H1 (cell line): Measurements from ENCODE around the gene NCAM1. TPM values are rescaled to one million over a fixed set of nuclear protein-coding genes. Genes with fewer than 3 reads are reported as not detected.

Experiments used
- CTCF ChIA-PET: fragments of 300-600 bp; sonication (Branson Sonifier 250); formaldehyde crosslinking; loops from one replicate; lab custom pipeline; 2021; ENCODE audit not compliant: partially characterized antibody; lab: Charles Lee
- POLR2A ChIA-PET: fragments of 300-600 bp; sonication (Branson Sonifier 250); formaldehyde crosslinking; loops from one replicate; lab custom pipeline; 2021; ENCODE audit warnings: inconsistent platforms; ENCODE audit not compliant: partially characterized antibody; lab: Charles Lee
- DNase-seq, 2 experiments: peaks; one replicate each; pipeline versions ENCODE4 v3.0.0 to v3.0.0-alpha.2; 2010 to 2022; ENCODE audit warnings: low spot score in 2 of 2, low read depth in 1 of 2, mixed read lengths in 1 of 2
- FAIRE-seq: peaks from 2 replicates; lab custom pipeline; 2011; peaks lifted over from hg19 to GRCh38; lab: Jason Lieb, UNC
- H2AFZ ChIP-seq: 2 replicates; pipeline ENCODE4 v1.8.1; 2012; ENCODE audit warnings: low read length, inconsistent platforms
- H2AK5ac ChIP-seq: 2 replicates; pipeline ENCODE4 v1.6.1; 2013; ENCODE audit warnings: low read depth, low read length
- H2BK120ac ChIP-seq: replicated peaks from 2 replicates; pipeline ENCODE3; 2013; ENCODE audit warnings: low read depth, low read length, inconsistent platforms
- H2BK12ac ChIP-seq: 2 replicates; pipeline ENCODE4 v1.6.1; 2013; ENCODE audit warnings: low read depth, low read length
- H2BK15ac ChIP-seq: 2 replicates; pipeline ENCODE4 v1.6.1; 2013; ENCODE audit warnings: low read length
- H2BK20ac ChIP-seq: 2 replicates; pipeline ENCODE4 v1.6.1; 2013; ENCODE audit warnings: low read length
- H2BK5ac ChIP-seq: 2 replicates; pipeline ENCODE4 v1.6.1; 2013; ENCODE audit warnings: low read depth, low read length
- H3K14ac ChIP-seq: 2 replicates; pipeline ENCODE4 v1.6.1; 2013; ENCODE audit warnings: inconsistent platforms; ENCODE audit not compliant: insufficient read length
- H3K18ac ChIP-seq: 2 replicates; pipeline ENCODE4 v1.6.1; 2013; ENCODE audit warnings: low read length; ENCODE audit errors: extremely low read depth
- H3K23ac ChIP-seq: 2 replicates; pipeline ENCODE4 v1.6.1; 2013; ENCODE audit warnings: inconsistent platforms; ENCODE audit not compliant: insufficient read length
- H3K23me2 ChIP-seq: 2 replicates; pipeline ENCODE4 v1.6.1; 2013; ENCODE audit warnings: low read depth, low read length
- H3K27ac ChIP-seq: 2 replicates; pipeline ENCODE4 v1.6.1; 2011; ENCODE audit warnings: low read depth, low read length, inconsistent platforms
- H3K27me3 ChIP-seq, 4 experiments: replicated peaks in 1 of 4; 1 replicate in 1 of 4; 2 replicates in 3 of 4; pipeline versions ENCODE4 v1.6.1 to v1.8.1; 2011 to 2013; ENCODE audit warnings: low read length in 3 of 4, mild to moderate bottlenecking in 3 of 4, inconsistent platforms in 2 of 4, mixed read lengths in 2 of 4, moderate library complexity in 1 of 4; ENCODE audit not compliant: control insufficient read depth in 3 of 4, insufficient read depth in 3 of 4; ENCODE audit errors: extremely low read depth in 1 of 4
- H3K36me3 ChIP-seq, 4 experiments: 2 replicates each; pipeline versions ENCODE4 v1.6.1 to v1.8.1; 2011 to 2013; ENCODE audit warnings: mild to moderate bottlenecking in 4 of 4, low read length in 3 of 4, moderate library complexity in 2 of 4, control low read depth in 1 of 4, inconsistent platforms in 1 of 4; ENCODE audit not compliant: insufficient read depth in 4 of 4, control insufficient read depth in 2 of 4
- H3K4ac ChIP-seq: replicated peaks from 2 replicates; pipeline ENCODE3; 2013; ENCODE audit warnings: low read length, low read depth, mixed read lengths, inconsistent platforms; ENCODE audit not compliant: insufficient read length
- H3K4me1 ChIP-seq, 4 experiments: replicated peaks in 1 of 4; 1 replicate in 1 of 4; 2 replicates in 3 of 4; pipeline versions ENCODE4 v1.6.1 to v1.8.1; 2011 to 2013; ENCODE audit warnings: low read length in 3 of 4, inconsistent platforms in 2 of 4, mixed read lengths in 1 of 4; ENCODE audit not compliant: insufficient read depth in 4 of 4, control insufficient read depth in 3 of 4
- H3K4me2 ChIP-seq, 2 experiments: 2 replicates each; pipeline versions ENCODE4 v1.6.1 to v1.8.1; 2011 to 2013; ENCODE audit warnings: low read depth in 2 of 2, low read length in 2 of 2, control low read depth in 1 of 2, inconsistent platforms in 1 of 2, mild to moderate bottlenecking in 1 of 2; ENCODE audit not compliant: insufficient read depth in 1 of 2
- H3K4me3 ChIP-seq, 4 experiments: fragments of 200-600, 300-600 bp in 1 of 4; sonication (generic), shearing (Covaris generic), sonication (Bioruptor Twin) in 1 of 4; 2 replicates each; pipeline versions ENCODE4 v1.5.1 to v1.8.1; 2011 to 2016; ENCODE audit warnings: low read length in 4 of 4, low read depth in 3 of 4, control low read depth in 2 of 4, inconsistent platforms in 2 of 4, mild to moderate bottlenecking in 2 of 4, mixed read lengths in 1 of 4, moderate library complexity in 1 of 4; ENCODE audit not compliant: insufficient read depth in 2 of 4; ENCODE audit errors: extremely low read depth in 1 of 4
- H3K56ac ChIP-seq: replicated peaks from 2 replicates; pipeline ENCODE3; 2013; ENCODE audit warnings: low read depth, mild to moderate bottlenecking, mixed read lengths, low read length, inconsistent platforms; ENCODE audit not compliant: insufficient read length
- H3K79me1 ChIP-seq: 2 replicates; pipeline ENCODE4 v1.6.1; 2013; ENCODE audit warnings: low read depth, low read length, control low read depth
- H3K79me2 ChIP-seq, 2 experiments: 2 replicates each; pipeline versions ENCODE4 v1.6.1 to v1.8.1; 2012 to 2013; ENCODE audit warnings: low read length in 2 of 2, mild to moderate bottlenecking in 2 of 2, inconsistent platforms in 1 of 2; ENCODE audit not compliant: insufficient read depth in 2 of 2, control insufficient read depth in 1 of 2
- H3K9ac ChIP-seq, 4 experiments: replicated peaks in 1 of 4; 1 replicate in 1 of 4; 2 replicates in 3 of 4; pipeline versions ENCODE4 v1.6.1 to v1.8.1; 2011 to 2013; ENCODE audit warnings: low read depth in 3 of 4, low read length in 3 of 4, control low read depth in 2 of 4, mild to moderate bottlenecking in 2 of 4, moderate library complexity in 2 of 4, inconsistent platforms in 1 of 4; ENCODE audit errors: extremely low read depth in 1 of 4
- H3K9me3 ChIP-seq, 2 experiments: 2 replicates each; pipeline versions ENCODE4 v1.6.1 to v1.8.1; 2012 to 2013; ENCODE audit warnings: mild to moderate bottlenecking in 2 of 2, moderate library complexity in 2 of 2, control low read depth in 1 of 2, inconsistent platforms in 1 of 2, low read depth in 1 of 2, low read length in 1 of 2, mixed read lengths in 1 of 2; ENCODE audit not compliant: insufficient read depth in 2 of 2
- H4K20me1 ChIP-seq, 2 experiments: replicated peaks in 1 of 2; 2 replicates each; pipeline versions ENCODE3 to v1.8.1; 2011 to 2013; ENCODE audit warnings: inconsistent platforms in 2 of 2, low read length in 2 of 2, mild to moderate bottlenecking in 1 of 2; ENCODE audit not compliant: insufficient read depth in 2 of 2, control insufficient read depth in 1 of 2
- H4K5ac ChIP-seq: 2 replicates; pipeline ENCODE4 v1.6.1; 2013; ENCODE audit warnings: low read length, low read depth, mixed read lengths, inconsistent platforms; ENCODE audit not compliant: insufficient read length
- H4K8ac ChIP-seq: 2 replicates; pipeline ENCODE4 v1.8.0; 2013; ENCODE audit warnings: mild to moderate bottlenecking, moderate library complexity, low read length, inconsistent platforms; ENCODE audit not compliant: insufficient read depth; ENCODE audit errors: extremely low read depth
- H4K91ac ChIP-seq: replicated peaks from 2 replicates; pipeline ENCODE3; 2013; ENCODE audit warnings: low read length, mixed read lengths, inconsistent platforms; ENCODE audit not compliant: insufficient read length
- EP300 ChIP-seq, 2 experiments: IDR thresholded peaks; 1 replicate in 1 of 2; 2 replicates in 1 of 2; pipeline ENCODE4 v1.6.1; 2011 to 2012; ENCODE audit warnings: low read depth in 2 of 2, low read length in 2 of 2, mild to moderate bottlenecking in 2 of 2, borderline replicate concordance in 1 of 2, inconsistent platforms in 1 of 2, moderate library complexity in 1 of 2
- KDM4A ChIP-seq: IDR thresholded peaks from one replicate; pipeline ENCODE4 v1.7.1; 2012; ENCODE audit warnings: low read depth, mild to moderate bottlenecking, moderate library complexity, low read length, inconsistent platforms; ENCODE audit not compliant: severe bottlenecking
- RAD21 ChIP-seq, 2 experiments: IDR thresholded peaks in 1 of 2; conservative IDR thresholded peaks in 1 of 2; 2 replicates each; pipeline ENCODE4 v1.6.1; 2011; ENCODE audit warnings: low read depth in 2 of 2, low read length in 2 of 2, improper control_type of control experiment in 1 of 2, inconsistent platforms in 1 of 2, mild to moderate bottlenecking in 1 of 2, moderate library complexity in 1 of 2
- TAF7 ChIP-seq: optimal IDR thresholded peaks from 2 replicates; pipeline ENCODE3; 2011; ENCODE audit warnings: low read depth, mild to moderate bottlenecking, inconsistent platforms, low read length, moderate library complexity, borderline replicate concordance
- ZNF274 ChIP-seq: IDR thresholded peaks from 2 replicates; pipeline ENCODE4 v1.7.0; 2012; ENCODE audit warnings: low read length, borderline replicate concordance; ENCODE audit errors: extremely low read depth
- WGBS, 2 experiments: shearing (Covaris generic) in 1 of 2; methylation state at CpG; one replicate each; pipeline versions ENCODE4 v1.1.6 to v1.1.7; 2013 to 2015; ENCODE audit warnings: low lambda C conversion rate in 2 of 2, mixed read lengths in 2 of 2, inconsistent platforms in 1 of 2, low coverage in 1 of 2, missing lambda C conversion rate in 1 of 2; ENCODE audit not compliant: insufficient replicate concordance in 2 of 2, insufficient coverage in 1 of 2, insufficient read length in 1 of 2; ENCODE audit errors: extremely low coverage in 1 of 2, missing lambda C conversion rate in 1 of 2; 5-methylcytosine and 5-hydroxymethylcytosine counted together
- polyA plus RNA-seq, 7 experiments: library from polyadenylated mRNA; depleted of rRNA in 3 of 7; stranded (reverse) in 5 of 7; unstranded in 2 of 7; fragments of >200 nt in 5 of 7; fragments of 200-250 nt in 2 of 7; gene quantifications; 1 replicate in 5 of 7; 2 replicates in 1 of 7; 4 replicates in 1 of 7; pipeline versions ENCODE4 v1.2.1 to v1.2.3, GENCODE V29; 2011 to 2013; ENCODE audit warnings: missing spikeins in 2 of 7, mixed read lengths in 2 of 7
- total RNA-seq: library from RNA; stranded (reverse); fragmentation: NEBNext Ultra II Directional; extraction: Animal tissue kit (Norgen Biotek cat#: 25700); gene quantifications from 2 replicates; pipeline ENCODE4 v1.2.1, GENCODE V29; 2021

The NCAM1 gene
- total and polyA plus RNA-seq, 2 of the 8 experiments (the other 6 are each of a cell fraction or from before 2014, with no cell fraction given): 3.1 to 4.3 TPM

GRCh38 chr11:113151521-113151920 is 190.3 kb downstream of the NCAM1 start:
- no peak overlapping the region for H3K27ac ChIP-seq
- no peak overlapping the region for H2BK12ac ChIP-seq
- CTCF ChIA-PET: interaction anchor here (0.9 to 1.8 kb wide), 3 partner anchors 11 to 97 kb away, joined by 3 to 4 read pairs (median 3); no protein-coding TSS in a partner anchor
- no peaks in the 10 kb centered on the region; a peak in 1 of 7 replicates for H3K27me3 ChIP-seq
- H4K91ac ChIP-seq: no peak overlapping the region
- H3K9me3 ChIP-seq: no peaks in the 10 kb centered on the region
- DNase-seq: no peak
- no peak overlapping the region for H3K4me3 ChIP-seq
- WGBS, 2 experiments: 90% methylated on average over 4 of the region's 4 CpGs; no CpG with 5 or more reads in 1 of the 2 experiments
- H2AK5ac ChIP-seq: no peak overlapping the region
- no peak overlapping the region for H3K9ac ChIP-seq
- H3K23ac ChIP-seq: no peak overlapping the region
- no peak for FAIRE-seq
- H2BK120ac ChIP-seq: no peak overlapping the region
- no peak overlapping the region for H3K14ac ChIP-seq
- no peaks in the 10 kb centered on the region for H3K79me1 ChIP-seq
- H2BK20ac ChIP-seq: no peak overlapping the region
- no peak overlapping the region for H4K5ac ChIP-seq
- no peak overlapping the region for H2BK15ac ChIP-seq
- H3K23me2 ChIP-seq: no peaks in the 10 kb centered on the region; the same call in 1 of the 2 replicates
- no peak overlapping the region for H3K18ac ChIP-seq
- no peak overlapping the region for H3K56ac ChIP-seq
- no peak overlapping the region for H2AFZ ChIP-seq
- no peak overlapping the region for H2BK5ac ChIP-seq
- H3K4ac ChIP-seq: no peak overlapping the region
- no peak overlapping the region for H4K8ac ChIP-seq
- no peaks in the 10 kb centered on the region for H4K20me1 ChIP-seq
- TF ChIP-seq KDM4A: no peak
- no peak for TF ChIP-seq EP300 (IDR thresholded peaks at IDR 0.05; ENCODE audit: borderline replicate concordance in 1 of 2, low read depth in 2 of 2, low read length in 2 of 2)
- TF ChIP-seq TAF7: no peak
- no peak for TF ChIP-seq RAD21 (IDR thresholded peaks at IDR 0.05 in 1 of 2, conservative IDR thresholded peaks at IDR 0.05 in 1 of 2; ENCODE audit: low read depth in 2 of 2, low read length in 2 of 2)
- TF ChIP-seq ZNF274: no peak
- TF ChIP-seq, all 59 proteins: peak for 0
- Histone ChIP-seq H3K4me2 (no peak overlapping the region), H3K79me2 (no peaks in the 10 kb centered on the region), H3K4me1 (no peaks in the 10 kb centered on the region), H3K36me3 (no peaks in the 10 kb centered on the region)
- POLR2A ChIA-PET: no interaction called here
